Hepatocyte (in vitro differentiated cells): Measurements from ENCODE around the gene SLC23A2.
"Not testable (repeated sequence)": the region's sequence is repeated elsewhere in the genome, so short reads cannot be mapped to it uniquely, and the experiment has no call there.

Source experiments
- CTCF ChIP-seq: fragments of 200-600 bp; sonication (generic); IDR thresholded peaks from 2 replicates; pipeline ENCODE4 v1.5.1; 2016; ENCODE audit warnings: antibody characterized with exemption, mild to moderate bottlenecking; ENCODE audit not compliant: poor library complexity
- EZH2 ChIP-seq: fragments of 200-600 bp; sonication (generic); IDR thresholded peaks from 2 replicates; pipeline ENCODE4 v1.6.1; 2016; ENCODE audit warnings: antibody characterized with exemption, mild to moderate bottlenecking, borderline replicate concordance
- EZH2phosphoT487 ChIP-seq: fragments of 200-600 bp; sonication (generic); IDR thresholded peaks from one replicate; pipeline ENCODE4 v1.6.1; 2018; ENCODE audit warnings: antibody characterized with exemption, mild to moderate bottlenecking, low read depth, moderate library complexity; ENCODE audit not compliant: unreplicated experiment, severe bottlenecking

GRCh38 chr20:4921271-4921670, 80.0 kb downstream of the SLC23A2 start:
- not testable (repeated sequence) for TF ChIP-seq CTCF, EZH2, EZH2phosphoT487
